22Rv1 (cell line): ENCODE data around the gene CCDC15.

Experiments
- ZFX ChIP-seq: fragments of 450-650 bp; IDR thresholded peaks from 2 replicates; pipeline ENCODE4 v1.6.1; 2017; ENCODE audit warnings: antibody characterized with exemption, borderline replicate concordance
- TF ChIP-seq, protein P1 (sequence below): fragments of 450-650 bp; IDR thresholded peaks from 2 replicates; pipeline ENCODE4 v1.5.1; 2017; ENCODE audit warnings: mild to moderate bottlenecking

DNA sequence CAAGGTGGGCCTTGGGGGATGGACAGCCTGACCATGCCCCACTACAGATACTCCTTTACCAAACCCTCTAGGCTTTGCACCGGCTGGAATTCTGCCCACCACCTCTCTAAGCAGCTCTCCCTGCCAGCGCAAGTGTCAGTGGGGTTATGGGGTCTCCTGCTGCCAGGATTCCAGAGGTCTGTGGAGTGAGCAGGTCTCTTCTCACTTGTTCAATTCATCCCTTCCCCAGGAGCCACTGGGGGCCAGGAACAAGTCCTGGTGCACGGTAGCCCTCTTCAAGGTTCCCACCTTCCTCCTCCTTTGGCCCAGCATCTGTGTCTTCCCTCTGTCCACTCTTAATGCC, 30.5 kb downstream of the CCDC15 start:
- TF ChIP-seq, protein P1, sequence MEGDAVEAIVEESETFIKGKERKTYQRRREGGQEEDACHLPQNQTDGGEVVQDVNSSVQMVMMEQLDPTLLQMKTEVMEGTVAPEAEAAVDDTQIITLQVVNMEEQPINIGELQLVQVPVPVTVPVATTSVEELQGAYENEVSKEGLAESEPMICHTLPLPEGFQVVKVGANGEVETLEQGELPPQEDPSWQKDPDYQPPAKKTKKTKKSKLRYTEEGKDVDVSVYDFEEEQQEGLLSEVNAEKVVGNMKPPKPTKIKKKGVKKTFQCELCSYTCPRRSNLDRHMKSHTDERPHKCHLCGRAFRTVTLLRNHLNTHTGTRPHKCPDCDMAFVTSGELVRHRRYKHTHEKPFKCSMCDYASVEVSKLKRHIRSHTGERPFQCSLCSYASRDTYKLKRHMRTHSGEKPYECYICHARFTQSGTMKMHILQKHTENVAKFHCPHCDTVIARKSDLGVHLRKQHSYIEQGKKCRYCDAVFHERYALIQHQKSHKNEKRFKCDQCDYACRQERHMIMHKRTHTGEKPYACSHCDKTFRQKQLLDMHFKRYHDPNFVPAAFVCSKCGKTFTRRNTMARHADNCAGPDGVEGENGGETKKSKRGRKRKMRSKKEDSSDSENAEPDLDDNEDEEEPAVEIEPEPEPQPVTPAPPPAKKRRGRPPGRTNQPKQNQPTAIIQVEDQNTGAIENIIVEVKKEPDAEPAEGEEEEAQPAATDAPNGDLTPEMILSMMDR: no peak
- TF ChIP-seq ZFX: no peak
